Psoas muscle (tissue), 8 donors: Measurements from ENCODE around the gene NME7. TPM values are rescaled to one million over a fixed set of nuclear protein-coding genes. Genes with fewer than 3 reads are reported as not detected.

Experiments
- ATAC-seq, 4 donors: fragments of 200-7000 bp; cut with Tn5 transposase; one replicate each; pipeline ENCODE4 v1.9.1; 2020; ENCODE audit warnings: moderate library complexity in 3 of 4, mild to moderate bottlenecking in 2 of 4
- DNase-seq, 2 donors: peaks; one replicate each; pipeline ENCODE4 v3.0.0-alpha.2; 2020
- H3K27ac ChIP-seq: fragments of 200-600 bp; one replicate; pipeline ENCODE4 v1.8.0; 2022
- H3K27me3 ChIP-seq, 3 donors: fragments of 200-600 bp in 1 of 3; one replicate each; pipeline versions ENCODE4 v1.6.1 to v1.8.0; 2013 to 2022; ENCODE audit warnings: low read length in 2 of 3, mild to moderate bottlenecking in 2 of 3, moderate library complexity in 1 of 3; ENCODE audit not compliant: insufficient read depth in 3 of 3
- H3K36me3 ChIP-seq, 2 donors: fragments of 200-600 bp in 1 of 2; one replicate each; pipeline versions ENCODE4 v1.6.1 to v1.8.0; 2013 to 2022; ENCODE audit warnings: low read depth in 1 of 2, mild to moderate bottlenecking in 1 of 2, moderate library complexity in 1 of 2; ENCODE audit not compliant: insufficient read depth in 1 of 2
- H3K4me1 ChIP-seq: fragments of 200-600 bp; one replicate; pipeline ENCODE4 v1.8.0; 2022
- H3K4me3 ChIP-seq: fragments of 200-600 bp; one replicate; pipeline ENCODE4 v1.8.0; 2022; ENCODE audit warnings: mild to moderate bottlenecking
- H3K9me3 ChIP-seq: fragments of 200-600 bp; one replicate; pipeline ENCODE4 v1.8.0; 2022
- WGBS, 3 donors: extraction: QIAGEN DNeasy Blood & Tissue Kit; methylation state at CpG; one replicate each; pipeline versions ENCODE4 v1.1.6 to v1.1.7; 2013; 5-methylcytosine and 5-hydroxymethylcytosine counted together
- intact Hi-C, 2 donors: fragments of 100-400 bp; cut with DNase I; formaldehyde crosslinking; loops; one replicate each; pipeline versions ENCODE4 v1.11.0 to v1.14.2; 2022
- polyA plus RNA-seq, 3 donors: library from polyadenylated mRNA; stranded (reverse); fragments of 200-250 nt; gene quantifications; one replicate each; pipeline ENCODE4 v1.2.3, GENCODE V29; 2013
- total RNA-seq, 4 donors: library from RNA; stranded (reverse); fragmentation: NEBNext Ultra II Directional in 2 of 4; extraction: Animal tissue kit (Norgen Biotek cat#: 25700) in 2 of 4; gene quantifications; one replicate each; pipeline versions ENCODE4 v1.2.1 to v1.2.4, GENCODE V29; 2021 to 2023
- TF ChIP-seq, protein P1 (sequence below): fragments of 200-600 bp; IDR thresholded peaks from one replicate; pipeline ENCODE4 v1.8.0; 2022; ENCODE audit warnings: antibody characterized with exemption
- donor health status: healthy with polysubstance abuse.
- donor health status: DM: no; HTN: no; CAD: no; lungs with moderate emphysema.
- donor health status: Bipolar disorder and iron deficiency.
- donor health status: healthy.
- donor health status: DM: yes; HTN: yes; CAD: no.
- donor health status: DM: no; HTN: no; CAD: no.
- donor health status: DM: no; HTN: no; CAD: no.
- donor health status: DM: yes; HTN: yes; CAD: no.

NME7 gene
- total and polyA plus RNA-seq, 7 donors: 3.9 to 14.1 (median 4.8) TPM

DNA sequence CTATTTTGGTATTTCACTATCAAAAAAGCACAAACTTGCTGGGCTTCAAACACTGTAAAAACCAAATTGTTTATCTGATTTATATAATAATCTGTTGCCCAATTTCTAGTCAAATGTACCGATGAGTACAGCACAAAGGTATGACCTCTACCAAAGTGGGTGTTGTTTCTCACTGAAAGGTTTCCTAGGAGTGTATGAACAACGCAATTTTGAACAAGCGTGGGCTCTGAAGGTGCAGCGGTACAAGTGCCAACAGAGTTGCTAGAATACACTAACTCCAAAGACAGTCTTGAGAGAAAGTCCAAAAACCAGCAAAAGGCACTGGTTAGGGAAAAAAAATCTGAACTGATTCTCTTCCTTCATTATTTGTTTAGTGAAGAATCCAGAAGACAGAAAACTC is 130.7 kb downstream of the NME7 start:
- 89 to 94% (median 91%) methylated on average over 4 of the region's 4 CpGs for WGBS, 3 donors
- intact Hi-C loops: no loop called here
- Histone ChIP-seq H3K9me3 (no peaks in the 10 kb centered on the region), H3K4me3 (no peak overlapping the region), H3K36me3 (peaks cover 0 to 2% of the 10 kb centered on the region in 2 donors), H3K27ac (peak overlapping the region; percentile 56), H3K27me3 (no peaks in the 10 kb centered on the region), H3K4me1 (peaks cover 52% of the 10 kb centered on the region)
- ATAC-seq (peak in 1 of 4 donors; percentile 42), DNase-seq (no peak)
- TF ChIP-seq, protein P1, sequence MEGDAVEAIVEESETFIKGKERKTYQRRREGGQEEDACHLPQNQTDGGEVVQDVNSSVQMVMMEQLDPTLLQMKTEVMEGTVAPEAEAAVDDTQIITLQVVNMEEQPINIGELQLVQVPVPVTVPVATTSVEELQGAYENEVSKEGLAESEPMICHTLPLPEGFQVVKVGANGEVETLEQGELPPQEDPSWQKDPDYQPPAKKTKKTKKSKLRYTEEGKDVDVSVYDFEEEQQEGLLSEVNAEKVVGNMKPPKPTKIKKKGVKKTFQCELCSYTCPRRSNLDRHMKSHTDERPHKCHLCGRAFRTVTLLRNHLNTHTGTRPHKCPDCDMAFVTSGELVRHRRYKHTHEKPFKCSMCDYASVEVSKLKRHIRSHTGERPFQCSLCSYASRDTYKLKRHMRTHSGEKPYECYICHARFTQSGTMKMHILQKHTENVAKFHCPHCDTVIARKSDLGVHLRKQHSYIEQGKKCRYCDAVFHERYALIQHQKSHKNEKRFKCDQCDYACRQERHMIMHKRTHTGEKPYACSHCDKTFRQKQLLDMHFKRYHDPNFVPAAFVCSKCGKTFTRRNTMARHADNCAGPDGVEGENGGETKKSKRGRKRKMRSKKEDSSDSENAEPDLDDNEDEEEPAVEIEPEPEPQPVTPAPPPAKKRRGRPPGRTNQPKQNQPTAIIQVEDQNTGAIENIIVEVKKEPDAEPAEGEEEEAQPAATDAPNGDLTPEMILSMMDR: no peak

DNA sequence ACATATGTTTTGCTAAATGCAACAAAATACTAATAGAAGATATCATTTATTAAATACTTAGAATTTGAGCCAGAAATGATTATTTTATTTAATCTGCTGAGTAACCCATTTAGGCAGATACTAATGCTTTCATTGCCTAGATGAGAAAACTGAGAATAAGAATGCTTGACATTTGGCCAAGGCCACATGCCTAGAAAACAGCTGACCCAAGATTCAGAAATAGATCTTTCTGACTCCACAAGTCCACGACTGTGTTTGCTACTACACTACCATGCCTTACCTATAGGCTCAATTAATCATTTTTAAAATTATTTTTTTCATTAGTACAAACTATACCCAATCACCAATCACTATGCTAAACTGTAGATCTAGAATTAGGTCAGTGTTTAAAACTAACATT is 131.5 kb downstream of the NME7 start:
- no peaks in the 10 kb centered on the region for H3K27me3 ChIP-seq
- intact Hi-C loops: no loop called here
- peaks cover 51% of the 10 kb centered on the region for H3K4me1 ChIP-seq
- no peak overlapping the region for H3K4me3 ChIP-seq
- peak overlapping the region; percentile 56 for H3K27ac ChIP-seq
- peaks cover 0 to 2% of the 10 kb centered on the region in 2 donors for H3K36me3 ChIP-seq
- no peaks in the 10 kb centered on the region for H3K9me3 ChIP-seq
- WGBS, 3 donors: 5 to 15% (median 13%) methylated on average over 1 of the region's 1 CpG
- peak; percentile 61 to 86 (median 82) for ATAC-seq
- DNase-seq: no peak
- TF ChIP-seq, protein P1: peak; percentile 31

DNA sequence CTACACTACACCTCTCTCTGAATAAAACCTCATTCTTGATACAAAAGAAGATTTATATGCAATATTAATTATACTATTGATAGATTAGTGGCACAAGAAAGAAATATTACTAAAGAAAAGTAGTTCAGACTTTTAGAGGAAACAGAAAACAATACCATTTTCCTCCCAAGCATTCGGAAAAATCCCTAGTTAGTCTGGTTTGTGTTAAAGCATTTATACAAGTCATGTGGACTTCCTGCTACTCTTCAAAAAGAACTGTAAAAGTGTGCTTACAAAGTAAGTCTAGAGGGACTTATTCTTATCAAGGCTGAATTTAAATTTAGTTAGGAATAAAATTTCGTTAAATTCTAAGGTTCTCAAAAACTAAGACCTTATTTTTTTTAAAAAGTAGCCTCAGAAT is 132.0 kb downstream of the NME7 start:
- ATAC-seq (no peak), DNase-seq (no peak)
- intact Hi-C loops: no loop called here
- 78 to 84% (median 82%) methylated on average over 2 of the region's 2 CpGs for WGBS, 3 donors
- Histone ChIP-seq H3K9me3 (no peaks in the 10 kb centered on the region), H3K27me3 (no peaks in the 10 kb centered on the region), H3K4me1 (peaks cover 47% of the 10 kb centered on the region), H3K36me3 (peaks cover 0 to 2% of the 10 kb centered on the region in 2 donors), H3K4me3 (no peak overlapping the region), H3K27ac (peak overlapping the region; percentile 56)
- TF ChIP-seq, protein P1: no peak

DNA sequence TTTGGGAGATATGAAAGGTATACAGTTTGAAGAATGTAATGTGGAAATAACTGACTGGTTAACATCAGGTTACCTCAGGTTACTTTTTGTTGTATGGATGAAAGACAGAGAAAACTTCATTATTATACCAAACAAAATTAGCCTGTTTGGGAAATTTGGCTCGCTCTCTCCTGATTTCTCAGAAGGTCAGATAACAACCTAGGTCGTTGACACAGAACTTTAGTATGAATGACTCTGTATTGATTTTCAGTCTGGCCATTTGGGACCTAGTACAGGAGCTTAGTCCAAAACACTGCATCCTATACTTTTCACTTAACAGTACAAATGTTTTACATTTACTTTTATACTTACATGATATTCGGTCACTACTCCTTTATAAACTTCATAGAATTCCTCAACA is 132.8 kb downstream of the NME7 start:
- H3K27me3 ChIP-seq: no peaks in the 10 kb centered on the region
- peaks cover 0 to 2% of the 10 kb centered on the region in 2 donors for H3K36me3 ChIP-seq
- 74 to 90% (median 76%) methylated on average over 3 of the region's 3 CpGs for WGBS, 3 donors
- no peak overlapping the region for H3K27ac ChIP-seq
- TF ChIP-seq, protein P1: no peak
- peaks cover 41% of the 10 kb centered on the region for H3K4me1 ChIP-seq
- no peak for DNase-seq
- ATAC-seq: no peak
- no peak overlapping the region for H3K4me3 ChIP-seq
- H3K9me3 ChIP-seq: no peaks in the 10 kb centered on the region
- intact Hi-C loops: no loop called here

DNA sequence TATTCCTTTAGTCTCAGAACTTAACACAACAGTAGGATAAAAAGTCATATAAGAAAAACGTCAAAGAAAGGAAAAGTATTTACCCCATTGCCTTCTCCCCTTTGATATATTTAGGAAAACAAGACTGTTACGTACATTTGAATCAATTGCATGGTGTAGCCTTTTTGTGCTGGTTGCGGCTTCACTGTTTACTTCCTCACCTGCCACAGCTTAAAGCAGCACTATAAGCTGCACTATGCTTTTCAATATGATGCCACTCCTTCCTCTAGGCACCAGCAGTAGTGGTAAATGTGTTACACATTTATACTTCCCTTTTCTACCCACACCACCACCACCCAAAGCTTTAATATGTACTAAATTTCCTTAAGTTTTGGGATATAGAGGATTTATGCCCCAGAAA is 150.0 kb downstream of the NME7 start:
- TF ChIP-seq, protein P1: no peak
- intact Hi-C loops: no loop called here

More for the DNA sequence above, 150.0 kb downstream of the NME7 start:
- DNase-seq (no peak), ATAC-seq (no peak)
- 89 to 91% (median 90%) methylated on average over 3 of the region's 3 CpGs for WGBS, 3 donors
- H3K4me3 ChIP-seq: no peak overlapping the region
- no peaks in the 10 kb centered on the region for H3K4me1 ChIP-seq
- no peaks in the 10 kb centered on the region for H3K9me3 ChIP-seq
- H3K27me3 ChIP-seq: no peaks in the 10 kb centered on the region
- H3K27ac ChIP-seq: no peak overlapping the region
- H3K36me3 ChIP-seq: peaks cover 0 to 2% of the 10 kb centered on the region in 2 donors
